ENCODE data around the gene PCDHA9. TPM values are rescaled to one million over a fixed set of nuclear protein-coding genes. Genes with fewer than 3 reads are reported as not detected.

PCDHA9 gene
- 0.16 and 0.36 TPM in 2 replicates for total RNA-seq

GRCh38 chr5:140848139-140849102 is at the start of gene PCDHA9:
TSS of gene PCDHA9 (plus strand) at chr5:140848382. CDS start at chr5:140848496, 114 bp downstream.

GRCh38 chr5:140800816-140801493 is 47.2 kb upstream of the PCDHA9 start, which contains the start of gene PCDHA3:
TSS of gene PCDHA3 (plus strand) at chr5:140801057.

GRCh38 chr5:140806834-140807775 is 41.1 kb upstream of the PCDHA9 start, which contains the start of gene PCDHA4:
TSS of gene PCDHA4 (plus strand) at chr5:140807068.

GRCh38 chr5:140821375-140822280 is 26.6 kb upstream of the PCDHA9 start, which contains the start of gene PCDHA5:
TSS of gene PCDHA5 (plus strand) at chr5:140821613.

GRCh38 chr5:140827704-140828361 is 20.3 kb upstream of the PCDHA9 start, which contains the start of gene PCDHA6:
TSS of gene PCDHA6 (plus strand) at chr5:140827960. CDS start at chr5:140828092, 132 bp downstream.

GRCh38 chr5:140833993-140834392 is 14.2 kb upstream of the PCDHA9 start, which contains the start of gene PCDHA7:
TSS of gene PCDHA7 (plus strand) at chr5:140834269. CDS start at chr5:140834384, 115 bp downstream.

GRCh38 chr5:140840978-140841962 is 6.9 kb upstream of the PCDHA9 start, which contains the start of gene PCDHA8:
TSS of gene PCDHA8 (plus strand) at chr5:140841187. CDS start at chr5:140841322, 135 bp downstream.

GRCh38 chr5:140855772-140856674 is 7.8 kb downstream of the PCDHA9 start, which contains the start of gene PCDHA10:
TSS of gene PCDHA10 (plus strand) at chr5:140855897. CDS start at chr5:140856049, 152 bp downstream.

GRCh38 chr5:140868721-140869554 is 20.8 kb downstream of the PCDHA9 start, which contains the start of gene PCDHA11:
TSS of gene PCDHA11 (plus strand) at chr5:140868957. CDS start at chr5:140869104, 147 bp downstream.

GRCh38 chr5:140875085-140876065 is 27.2 kb downstream of the PCDHA9 start, which contains the start of gene PCDHA12:
TSS of gene PCDHA12 (plus strand) at chr5:140875308. CDS start at chr5:140875473, 165 bp downstream.

GRCh38 chr5:140881889-140882590 is 33.9 kb downstream of the PCDHA9 start, which contains the start of gene PCDHA13:
TSS of gene PCDHA13 (plus strand) at chr5:140882124. CDS start at chr5:140882269, 145 bp downstream.

